Naive thymus-derived CD8-positive, alpha-beta T cell (primary cell): ENCODE measurements around the gene ACSM2A. TPM values are rescaled to one million over a fixed set of nuclear protein-coding genes. Genes with fewer than 3 reads are reported as not detected.
"Not testable (repeated sequence)": the region's sequence is repeated elsewhere in the genome, so short reads cannot be mapped to it uniquely, and the experiment has no call there.

Experiments
- ATAC-seq, 2 donors: fragments of 150-1000 bp; cut with Tn5 transposase in 1 of 2; sonication (Bioruptor Pico), chemical (Tn5 transposase) in 1 of 2; 1 replicate in 1 of 2; 2 replicates in 1 of 2; pipeline ENCODE4 v1.10.0; 2021; ENCODE audit warnings: mild to moderate bottlenecking in 2 of 2, moderate library complexity in 2 of 2
- POLR2A ChIA-PET: fragments of 350-600 bp; sonication (Branson Sonifier 250); formaldehyde crosslinking; loops from one replicate; lab custom pipeline; 2021; ENCODE audit warnings: antibody characterized with exemption; lab: Charles Lee
- DNase-seq, 10 donors: peaks; one replicate each; pipeline versions ENCODE4 v3.0.0 to v3.0.0-alpha.2; 2020 to 2022
- H3K27ac Mint-ChIP-seq, 10 donors: one replicate each; pipeline ENCODE4 v1.8.0; 2020 to 2022; ENCODE audit warnings: mild to moderate bottlenecking in 10 of 10, mixed read lengths in 10 of 10, moderate library complexity in 4 of 10, inconsistent platforms in 1 of 10
- H3K27me3 Mint-ChIP-seq, 5 donors: one replicate each; pipeline ENCODE4 v1.8.0; 2021 to 2022; ENCODE audit warnings: mixed read lengths in 5 of 5
- H3K36me3 Mint-ChIP-seq, 3 donors: one replicate each; pipeline ENCODE4 v1.8.0; 2020 to 2022; ENCODE audit warnings: mixed read lengths in 3 of 3, mild to moderate bottlenecking in 2 of 3, inconsistent platforms in 1 of 3
- H3K4me1 Mint-ChIP-seq, 4 donors: one replicate each; pipeline ENCODE4 v1.8.0; 2021 to 2022; ENCODE audit warnings: mixed read lengths in 4 of 4
- H3K4me3 Mint-ChIP-seq, 10 donors: one replicate each; pipeline ENCODE4 v1.8.0; 2020 to 2022; ENCODE audit warnings: mild to moderate bottlenecking in 10 of 10, mixed read lengths in 10 of 10, moderate library complexity in 6 of 10, inconsistent platforms in 1 of 10
- H3K9me3 Mint-ChIP-seq, 9 donors: one replicate each; pipeline ENCODE4 v1.8.0; 2020 to 2022; ENCODE audit warnings: mixed read lengths in 9 of 9, mild to moderate bottlenecking in 3 of 9, inconsistent platforms in 1 of 9, moderate library complexity in 1 of 9
- polyA plus RNA-seq, 3 donors: library from polyadenylated mRNA; unstranded; fragments of 300-500 nt; fragmentation: Illumina TruSeq; gene quantifications; one replicate each; pipeline ENCODE4 v1.2.3, GENCODE V29; 2021
- total RNA-seq, 8 experiments: library from RNA in 2 of 8; stranded (reverse) in 2 of 8; gene quantifications; one replicate each; pipeline ENCODE4 v1.2.3 and lab custom pipeline; 2021 to 2026

Gene ACSM2A
- not detected for total RNA-seq
- polyA plus RNA-seq = not detected
- 0 reads per million in 6 experiments for total RNA-seq (lab: John Stamatoyannopoulos, UW)

DNA sequence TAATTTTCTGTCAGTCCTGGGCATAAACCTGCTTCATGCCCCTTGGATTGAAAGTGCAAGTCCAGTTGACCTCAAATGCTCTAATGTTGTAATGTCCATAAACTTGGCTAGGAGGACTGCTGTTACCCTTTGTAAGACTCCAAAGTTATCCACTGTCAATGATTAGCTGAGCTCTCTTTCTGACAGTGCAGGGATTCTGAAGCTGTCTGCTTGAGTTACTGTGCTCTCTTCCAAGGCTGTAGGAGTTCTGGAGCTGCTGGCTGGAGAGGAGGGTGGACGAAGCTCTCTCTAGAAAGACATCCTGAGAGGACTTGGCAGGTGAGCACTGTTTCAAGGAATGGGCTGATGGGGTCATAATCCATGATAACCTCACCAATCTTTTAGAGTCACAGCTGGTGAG, at the start of gene ACSM2A:
TSS of gene ACSM2A (plus strand) at position 158 of the 400 bp plus-strand sequence. CDS start 8,594 bp downstream, outside the sequence.
- H3K27ac Mint-ChIP-seq, H3K4me3 Mint-ChIP-seq, DNase-seq, H3K4me1 Mint-ChIP-seq, H3K27me3 Mint-ChIP-seq, H3K9me3 Mint-ChIP-seq, ATAC-seq, H3K36me3 Mint-ChIP-seq, POLR2A ChIA-PET: not testable (repeated sequence)

- no peaks in the 10 kb centered on the region for H3K9me3 Mint-ChIP-seq
- no peak overlapping the region for H3K4me3 Mint-ChIP-seq
- H3K4me1 Mint-ChIP-seq = peaks cover 0 to 2% (median 0%) of the 10 kb centered on the region in 4 donors
- POLR2A ChIA-PET = no interaction called here
- ATAC-seq (no peak), DNase-seq (no peak)
- H3K36me3 Mint-ChIP-seq = no peaks in the 10 kb centered on the region
- no peak overlapping the region for H3K27ac Mint-ChIP-seq
- peaks cover 0 to 19% (median 6%) of the 10 kb centered on the region in 5 donors for H3K27me3 Mint-ChIP-seq
Observed at GRCh38 chr16:20402651-20403050, 48.7 kb upstream of the ACSM2A start.

GRCh38 chr16:20404637-20405036, 46.7 kb upstream of the ACSM2A start, which contains the start of gene PDILT:
TSS of gene PDILT (minus strand) at chr16:20404737. CDS start at chr16:20399300, 5,437 bp downstream.
- H3K27me3 Mint-ChIP-seq = peaks cover 0 to 24% (median 7%) of the 10 kb centered on the region in 5 donors
- H3K9me3 Mint-ChIP-seq = no peaks in the 10 kb centered on the region
- ATAC-seq = no peak
- H3K4me3 Mint-ChIP-seq = no peak within 1 kb of the TSS
- DNase-seq = no peak
- POLR2A ChIA-PET = no interaction called here
- H3K4me1 Mint-ChIP-seq = peaks cover 0 to 2% (median 0%) of the 10 kb centered on the region in 4 donors
- H3K27ac Mint-ChIP-seq = no peak within 1 kb of the TSS
- no peaks in the 10 kb centered on the region for H3K36me3 Mint-ChIP-seq

GRCh38 chr16:20409398-20410120, 41.8 kb upstream of the ACSM2A start, which contains the start of gene ACSM5:
TSS of gene ACSM5 (plus strand) at chr16:20409534. CDS start at chr16:20411485, 1,951 bp downstream.
- H3K36me3 Mint-ChIP-seq = no peaks in the 10 kb centered on the region
- peaks cover 7 to 22% (median 8%) of the 10 kb centered on the region in 5 donors for H3K27me3 Mint-ChIP-seq
- H3K9me3 Mint-ChIP-seq = no peaks in the 10 kb centered on the region
- H3K27ac Mint-ChIP-seq = peak within 1 kb of the TSS in 1 of 10 donors; percentile 84
- POLR2A ChIA-PET = no interaction called here
- DNase-seq (no peak), ATAC-seq (no peak)
- H3K4me1 Mint-ChIP-seq = no peaks in the 10 kb centered on the region
- H3K4me3 Mint-ChIP-seq = no peak within 1 kb of the TSS

GRCh38 chr16:20410121-20410723, 41.1 kb upstream of the ACSM2A start:
- DNase-seq = no peak
- H3K27me3 Mint-ChIP-seq = peaks cover 7 to 17% (median 10%) of the 10 kb centered on the region in 5 donors
- no peak for ATAC-seq
- no peaks in the 10 kb centered on the region for H3K9me3 Mint-ChIP-seq
- H3K36me3 Mint-ChIP-seq = no peaks in the 10 kb centered on the region
- no peaks in the 10 kb centered on the region for H3K4me1 Mint-ChIP-seq
- H3K4me3 Mint-ChIP-seq = no peak overlapping the region
- POLR2A ChIA-PET = no interaction called here
- no peak overlapping the region for H3K27ac Mint-ChIP-seq

- peaks cover 5 to 17% (median 11%) of the 10 kb centered on the region in 5 donors for H3K27me3 Mint-ChIP-seq
- H3K36me3 Mint-ChIP-seq = no peaks in the 10 kb centered on the region
- DNase-seq (no peak), ATAC-seq (no peak)
- no peaks in the 10 kb centered on the region for H3K9me3 Mint-ChIP-seq
- H3K27ac Mint-ChIP-seq = peak overlapping the region in 1 of 10 donors; percentile 90
- H3K4me3 Mint-ChIP-seq = no peak overlapping the region
- H3K4me1 Mint-ChIP-seq = no peaks in the 10 kb centered on the region
- POLR2A ChIA-PET = no interaction called here
Observed at GRCh38 chr16:20411055-20411454, 40.3 kb upstream of the ACSM2A start.

- Mint-ChIP-seq H3K36me3 (no peaks in the 10 kb centered on the region), H3K9me3 (peaks cover 0 to 2% (median 0%) of the 10 kb centered on the region in 9 donors), H3K4me3 (no peak overlapping the region), H3K27me3 (peaks cover 2 to 12% (median 7%) of the 10 kb centered on the region in 5 donors), H3K27ac (no peak overlapping the region), H3K4me1 (no peaks in the 10 kb centered on the region)
- POLR2A ChIA-PET = no interaction called here
- ATAC-seq (no peak), DNase-seq (no peak)
Observed at GRCh38 chr16:20415541-20415940, 35.8 kb upstream of the ACSM2A start.

DNA sequence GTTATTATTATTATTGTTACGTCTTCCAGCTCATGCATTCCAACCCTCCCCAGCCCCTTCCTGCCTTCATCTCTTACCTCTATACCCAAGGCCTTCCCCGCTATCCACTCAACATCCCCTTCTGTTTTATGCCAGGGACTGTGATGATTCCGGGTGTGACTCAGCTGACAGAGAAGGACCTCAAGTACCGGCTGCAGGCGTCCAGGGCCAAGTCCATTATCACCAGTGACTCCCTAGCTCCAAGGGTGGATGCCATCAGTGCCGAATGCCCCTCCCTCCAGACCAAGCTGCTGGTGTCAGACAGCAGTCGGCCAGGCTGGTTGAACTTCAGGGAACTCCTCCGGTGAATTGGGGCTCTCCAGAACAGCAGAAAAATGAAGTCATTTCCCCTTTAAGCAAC, 32.2 kb upstream of the ACSM2A start:
- DNase-seq, H3K9me3 Mint-ChIP-seq, H3K4me1 Mint-ChIP-seq, H3K27ac Mint-ChIP-seq, POLR2A ChIA-PET, ATAC-seq, H3K4me3 Mint-ChIP-seq, H3K36me3 Mint-ChIP-seq: not testable (repeated sequence)
- peaks cover 0 to 13% (median 0%) of the 10 kb centered on the region in 5 donors for H3K27me3 Mint-ChIP-seq

GRCh38 chr16:20421748-20422147, 29.6 kb upstream of the ACSM2A start:
- H3K36me3 Mint-ChIP-seq, POLR2A ChIA-PET, H3K27me3 Mint-ChIP-seq, ATAC-seq, H3K4me3 Mint-ChIP-seq, H3K27ac Mint-ChIP-seq, H3K9me3 Mint-ChIP-seq, DNase-seq, H3K4me1 Mint-ChIP-seq: not testable (repeated sequence)

DNA sequence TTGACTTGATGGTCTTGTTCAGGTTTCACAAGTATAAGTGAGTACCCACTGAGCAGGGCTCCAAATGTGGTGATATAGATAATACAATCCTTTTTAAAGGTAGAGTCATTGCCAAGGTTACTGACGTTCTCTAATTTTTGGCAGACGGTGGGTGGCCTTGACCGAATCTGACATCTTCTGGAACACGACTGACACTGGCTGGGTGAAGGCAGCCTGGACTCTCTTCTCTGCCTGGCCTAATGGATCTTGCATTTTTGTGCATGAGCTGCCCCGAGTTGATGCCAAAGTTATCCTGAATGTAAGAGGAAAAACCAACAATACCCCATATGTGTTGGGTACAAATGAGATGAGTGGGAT, 27.6 kb upstream of the ACSM2A start:
- H3K4me1 Mint-ChIP-seq, H3K9me3 Mint-ChIP-seq, ATAC-seq, H3K27ac Mint-ChIP-seq, H3K4me3 Mint-ChIP-seq, H3K36me3 Mint-ChIP-seq, POLR2A ChIA-PET, DNase-seq: not testable (repeated sequence)
- H3K27me3 Mint-ChIP-seq = peaks cover 2 to 13% (median 6%) of the 10 kb centered on the region in 5 donors

GRCh38 chr16:20424129-20424866, 27.0 kb upstream of the ACSM2A start:
- Mint-ChIP-seq H3K27ac (no peak overlapping the region), H3K4me3 (no peak overlapping the region), H3K27me3 (peaks cover 2 to 13% (median 6%) of the 10 kb centered on the region in 5 donors), H3K36me3 (no peaks in the 10 kb centered on the region), H3K9me3 (peaks cover 0 to 2% (median 0%) of the 10 kb centered on the region in 9 donors), H3K4me1 (no peaks in the 10 kb centered on the region)
- no peak for DNase-seq
- no peak for ATAC-seq
- POLR2A ChIA-PET = no interaction called here

GRCh38 chr16:20427401-20427797, 23.9 kb upstream of the ACSM2A start:
- ATAC-seq, POLR2A ChIA-PET, H3K4me1 Mint-ChIP-seq, DNase-seq, H3K4me3 Mint-ChIP-seq, H3K27ac Mint-ChIP-seq, H3K36me3 Mint-ChIP-seq, H3K9me3 Mint-ChIP-seq: not testable (repeated sequence)
- peaks cover 2 to 18% (median 6%) of the 10 kb centered on the region in 5 donors for H3K27me3 Mint-ChIP-seq

DNA sequence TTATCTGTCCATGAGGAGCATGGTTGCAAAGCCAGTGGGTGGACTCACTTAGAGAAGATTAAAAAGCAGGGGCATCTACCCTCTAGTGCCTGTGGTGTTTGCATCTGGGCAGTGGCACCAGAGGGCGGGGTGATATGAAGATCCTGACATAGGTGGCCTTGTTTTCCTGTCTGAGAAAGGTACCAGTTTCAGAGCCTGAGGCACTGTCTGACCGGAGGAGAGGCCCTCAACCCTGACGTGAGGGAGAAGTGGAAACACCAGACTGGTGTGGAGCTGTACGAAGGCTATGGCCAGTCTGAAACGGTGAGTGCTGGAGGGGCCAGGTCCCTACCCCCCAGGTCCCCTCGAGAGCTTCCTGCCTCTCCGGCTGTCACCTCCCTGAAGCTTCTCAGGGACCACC, 21.8 kb upstream of the ACSM2A start:
- H3K4me1 Mint-ChIP-seq, DNase-seq, H3K27ac Mint-ChIP-seq, POLR2A ChIA-PET, H3K4me3 Mint-ChIP-seq, H3K9me3 Mint-ChIP-seq, ATAC-seq, H3K36me3 Mint-ChIP-seq: not testable (repeated sequence)
- peaks cover 2 to 12% (median 6%) of the 10 kb centered on the region in 5 donors for H3K27me3 Mint-ChIP-seq
